DOHH2 (cell line): Measurements from ENCODE around the gene SOX5.

Experiments used
- H3F3A ChIP-seq: fragments of 200-600 bp; sonication (generic), shearing (Covaris generic); 2 replicates; pipeline ENCODE4 v1.6.0; 2016; ENCODE audit warnings: antibody characterized with exemption, mild to moderate bottlenecking; ENCODE audit not compliant: control insufficient read depth, insufficient read depth
- H3K27ac ChIP-seq: fragments of 200-600 bp; sonication (generic); 2 replicates; pipeline ENCODE4 v1.5.1; 2014; ENCODE audit warnings: low read depth, mild to moderate bottlenecking, low read length, moderate library complexity
- H3K27me3 ChIP-seq: fragments of 200-600 bp; sonication (generic); 2 replicates; pipeline ENCODE4 v1.6.1; 2014; ENCODE audit warnings: mild to moderate bottlenecking, low read length, mixed read lengths; ENCODE audit not compliant: control insufficient read depth
- H3K36me3 ChIP-seq: fragments of 200-600 bp; sonication (generic); 2 replicates; pipeline ENCODE4 v1.6.1; 2014; ENCODE audit warnings: mild to moderate bottlenecking, low read length, moderate library complexity, mixed read lengths; ENCODE audit not compliant: control insufficient read depth
- H3K4me1 ChIP-seq: fragments of 200-600 bp; sonication (generic); 2 replicates; pipeline ENCODE4 v1.6.1; 2014; ENCODE audit warnings: mild to moderate bottlenecking, low read length, mixed read lengths; ENCODE audit not compliant: control insufficient read depth
- H3K4me2 ChIP-seq: fragments of 200-600 bp; sonication (generic); 2 replicates; pipeline ENCODE4 v1.6.0; 2014; ENCODE audit warnings: mild to moderate bottlenecking, low read length, moderate library complexity
- H3K4me3 ChIP-seq: fragments of 200-600 bp; sonication (generic); 2 replicates; pipeline ENCODE4 v1.5.1; 2014; ENCODE audit warnings: mild to moderate bottlenecking, low read length, mixed read lengths
- H3K79me2 ChIP-seq: fragments of 200-600 bp; sonication (generic); 2 replicates; pipeline ENCODE4 v1.6.1; 2014; ENCODE audit warnings: mild to moderate bottlenecking, low read length, mixed read lengths; ENCODE audit not compliant: control insufficient read depth
- H3K9me2 ChIP-seq: fragments of 200-600 bp; sonication (generic); replicated peaks from 2 replicates; pipeline ENCODE4 v1.6.1; 2014; ENCODE audit warnings: mild to moderate bottlenecking, low read length, mixed read lengths; ENCODE audit not compliant: control insufficient read depth
- H3K9me3 ChIP-seq: fragments of 200-600 bp; sonication (generic); 2 replicates; pipeline ENCODE4 v1.6.1; 2014; ENCODE audit warnings: antibody characterized with exemption, low read length, mixed read lengths; ENCODE audit not compliant: control insufficient read depth, insufficient read depth
- H4K20me1 ChIP-seq: fragments of 200-600 bp; sonication (generic); 2 replicates; pipeline ENCODE4 v1.6.0; 2014; ENCODE audit warnings: low read depth, mild to moderate bottlenecking, antibody characterized with exemption, low read length, moderate library complexity; ENCODE audit not compliant: control insufficient read depth, insufficient read depth
- CTCF ChIP-seq: fragments of 200-600 bp; sonication (generic); IDR thresholded peaks from one replicate; pipeline ENCODE4 v1.5.1; 2014; ENCODE audit warnings: antibody characterized with exemption, mild to moderate bottlenecking, low read depth, low read length; ENCODE audit not compliant: poor library complexity, severe bottlenecking
- EZH2phosphoT487 ChIP-seq: fragments of 200-600 bp; sonication (generic); IDR thresholded peaks from 2 replicates; pipeline ENCODE4 v1.6.1; 2017; ENCODE audit warnings: borderline replicate concordance, mild to moderate bottlenecking, antibody characterized with exemption, low read length, moderate library complexity, mixed read lengths

The SOX5 gene

GRCh38 chr12:23708185-23708837 lies 241.2 kb downstream of the SOX5 start:
- Histone ChIP-seq H3K4me2 (no peak overlapping the region), H3K36me3 (no peaks in the 10 kb centered on the region), H3K27ac (no peak overlapping the region), H3K9me2 (no peaks in the 10 kb centered on the region), H3K9me3 (no peaks in the 10 kb centered on the region), H3K79me2 (no peaks in the 10 kb centered on the region), H3F3A (no peaks in the 10 kb centered on the region), H3K4me1 (no peaks in the 10 kb centered on the region), H3K27me3 (no peaks in the 10 kb centered on the region), H4K20me1 (no peaks in the 10 kb centered on the region), H3K4me3 (no peak overlapping the region)
- no peak for TF ChIP-seq EZH2phosphoT487
- TF ChIP-seq CTCF = no peak

GRCh38 chr12:23707270-23707669 lies 242.2 kb downstream of the SOX5 start:
- Histone ChIP-seq H3K27me3 (no peaks in the 10 kb centered on the region), H3K27ac (no peak overlapping the region), H3K4me3 (no peak overlapping the region), H3K4me2 (no peak overlapping the region), H3K79me2 (no peaks in the 10 kb centered on the region), H3K4me1 (no peaks in the 10 kb centered on the region), H3K9me2 (no peaks in the 10 kb centered on the region), H4K20me1 (no peaks in the 10 kb centered on the region), H3K9me3 (no peaks in the 10 kb centered on the region), H3F3A (no peaks in the 10 kb centered on the region), H3K36me3 (no peaks in the 10 kb centered on the region)
- TF ChIP-seq CTCF = no peak
- TF ChIP-seq EZH2phosphoT487 = no peak

GRCh38 chr12:23704992-23705943 lies 244.2 kb downstream of the SOX5 start:
- no peak overlapping the region for H3K4me2 ChIP-seq
- no peak for TF ChIP-seq CTCF
- no peak for TF ChIP-seq EZH2phosphoT487
- H3K27ac ChIP-seq = no peak overlapping the region
- no peak overlapping the region for H3K4me3 ChIP-seq
- H3K79me2 ChIP-seq = no peaks in the 10 kb centered on the region
- H3K9me3 ChIP-seq = no peaks in the 10 kb centered on the region
- no peaks in the 10 kb centered on the region for H3K36me3 ChIP-seq
- H3K27me3 ChIP-seq = no peaks in the 10 kb centered on the region
- no peaks in the 10 kb centered on the region for H3K9me2 ChIP-seq
- H4K20me1 ChIP-seq = no peaks in the 10 kb centered on the region
- H3K4me1 ChIP-seq = no peaks in the 10 kb centered on the region
- H3F3A ChIP-seq = no peaks in the 10 kb centered on the region
